ENCODE results near the gene MYLK. TPM values are rescaled to one million over a fixed set of nuclear protein-coding genes. Genes with fewer than 3 reads are reported as not detected.

Gene MYLK
- total RNA-seq, 1 donor from 2014 or later = 4.3 TPM

GRCh38 chr3:123781138-123781537 lies 103.0 kb downstream of the MYLK start:
- H3K9me3 Mint-ChIP-seq (ENCODE audit: unreplicated experiment) = no peaks in the 10 kb centered on the region
- H3K27me3 Mint-ChIP-seq (ENCODE audit: unreplicated experiment) = peaks cover 5% of the 10 kb centered on the region
- no peak overlapping the region for H3K4me3 Mint-ChIP-seq (ENCODE audit: unreplicated experiment)
- no peak overlapping the region for H3K27ac Mint-ChIP-seq (ENCODE audit: unreplicated experiment)
- peaks cover 5% of the 10 kb centered on the region for H3K4me1 Mint-ChIP-seq (ENCODE audit: low read depth, unreplicated experiment)
- TF ChIP-seq CTCF (IDR thresholded peaks at IDR 0.05; ENCODE audit: partially characterized antibody, unreplicated experiment) = no peak
- DNase-seq = no peak
- H3K36me3 Mint-ChIP-seq (ENCODE audit: unreplicated experiment) = no peaks in the 10 kb centered on the region

- peaks cover 5% of the 10 kb centered on the region for H3K27me3 Mint-ChIP-seq (ENCODE audit: unreplicated experiment)
Observed at GRCh38 chr3:123780656-123781055, 103.5 kb downstream of the MYLK start.

GRCh38 chr3:123779655-123780231 lies 104.4 kb downstream of the MYLK start:
- no peak for TF ChIP-seq CTCF (IDR thresholded peaks at IDR 0.05; ENCODE audit: partially characterized antibody, unreplicated experiment)
- peaks cover 5% of the 10 kb centered on the region for H3K27me3 Mint-ChIP-seq (ENCODE audit: unreplicated experiment)
- no peaks in the 10 kb centered on the region for H3K36me3 Mint-ChIP-seq (ENCODE audit: unreplicated experiment)
- no peak overlapping the region for H3K4me3 Mint-ChIP-seq (ENCODE audit: unreplicated experiment)
- H3K9me3 Mint-ChIP-seq (ENCODE audit: unreplicated experiment) = no peaks in the 10 kb centered on the region
- peaks cover 5% of the 10 kb centered on the region for H3K4me1 Mint-ChIP-seq (ENCODE audit: low read depth, unreplicated experiment)
- no peak overlapping the region for H3K27ac Mint-ChIP-seq (ENCODE audit: unreplicated experiment)
- no peak for DNase-seq

More at GRCh38 chr3:123780656-123781055, 103.5 kb downstream of the MYLK start:
- H3K4me3 Mint-ChIP-seq (ENCODE audit: unreplicated experiment) = no peak overlapping the region
- H3K9me3 Mint-ChIP-seq (ENCODE audit: unreplicated experiment) = no peaks in the 10 kb centered on the region
- no peak for TF ChIP-seq CTCF (IDR thresholded peaks at IDR 0.05; ENCODE audit: partially characterized antibody, unreplicated experiment)
- no peak overlapping the region for H3K27ac Mint-ChIP-seq (ENCODE audit: unreplicated experiment)
- DNase-seq = no peak
- H3K36me3 Mint-ChIP-seq (ENCODE audit: unreplicated experiment) = no peaks in the 10 kb centered on the region
- H3K4me1 Mint-ChIP-seq (ENCODE audit: low read depth, unreplicated experiment) = peaks cover 5% of the 10 kb centered on the region

GRCh38 chr3:123778991-123779622 lies 105.0 kb downstream of the MYLK start:
- Mint-ChIP-seq H3K27ac (ENCODE audit: unreplicated experiment) (no peak overlapping the region), H3K27me3 (ENCODE audit: unreplicated experiment) (peaks cover 5% of the 10 kb centered on the region), H3K9me3 (ENCODE audit: unreplicated experiment) (no peaks in the 10 kb centered on the region), H3K36me3 (ENCODE audit: unreplicated experiment) (no peaks in the 10 kb centered on the region), H3K4me3 (ENCODE audit: unreplicated experiment) (no peak overlapping the region), H3K4me1 (ENCODE audit: low read depth, unreplicated experiment) (peaks cover 5% of the 10 kb centered on the region)
- no peak for DNase-seq
- TF ChIP-seq CTCF (IDR thresholded peaks at IDR 0.05; ENCODE audit: partially characterized antibody, unreplicated experiment) = no peak

GRCh38 chr3:123778525-123778924 lies 105.6 kb downstream of the MYLK start:
- Mint-ChIP-seq H3K27ac (ENCODE audit: unreplicated experiment) (no peak overlapping the region), H3K27me3 (ENCODE audit: unreplicated experiment) (peaks cover 5% of the 10 kb centered on the region), H3K4me3 (ENCODE audit: unreplicated experiment) (no peak overlapping the region), H3K9me3 (ENCODE audit: unreplicated experiment) (no peaks in the 10 kb centered on the region), H3K4me1 (ENCODE audit: low read depth, unreplicated experiment) (peaks cover 5% of the 10 kb centered on the region), H3K36me3 (ENCODE audit: unreplicated experiment) (no peaks in the 10 kb centered on the region)
- TF ChIP-seq CTCF (IDR thresholded peaks at IDR 0.05; ENCODE audit: partially characterized antibody, unreplicated experiment) = no peak
- DNase-seq = no peak
